ENCODE results near the gene TXNL4B. TPM values are rescaled to one million over a fixed set of nuclear protein-coding genes. Genes with fewer than 3 reads are reported as not detected.

Gene TXNL4B
- total RNA-seq, 1 experiment from 2014 or later = 9.9 TPM

- Histone ChIP-seq H3K4me1 (ENCODE audit: insufficient read depth, low read length) (no peaks in the 10 kb centered on the region; the same call in 1 of the 2 replicates), H2BK5ac (ENCODE audit: insufficient read length, low read length) (no peak overlapping the region), H2BK20ac (ENCODE audit: low read depth, low read length, poor library complexity, severe bottlenecking) (no peak overlapping the region), H3K4ac (ENCODE audit: low read depth, low read length) (no peak overlapping the region), H4K5ac (ENCODE audit: insufficient read length, low read depth, low read length) (no peak overlapping the region), H3K23ac (ENCODE audit: insufficient read length, low read depth, low read length) (no peak overlapping the region), H4K20me1 (ENCODE audit: control insufficient read depth, insufficient read depth, insufficient read length) (no peaks in the 10 kb centered on the region), H3K23me2 (ENCODE audit: insufficient read length, low read depth, low read length, poor library complexity, severe bottlenecking) (no peaks in the 10 kb centered on the region), H2AFZ (ENCODE audit: low read length) (no peak overlapping the region), H4K8ac (replicated peaks; ENCODE audit: insufficient read length, low read depth, low read length) (no peak overlapping the region), H3K56ac (ENCODE audit: insufficient read length, low read depth, low read length) (no peak overlapping the region), H4K91ac (ENCODE audit: insufficient read length, low read depth, low read length) (no peak overlapping the region), H2BK12ac (ENCODE audit: insufficient read length, low read depth, low read length) (no peak overlapping the region), H3K27ac (ENCODE audit: insufficient read length, low read depth, low read length) (no peak overlapping the region), H3K79me2 (ENCODE audit: insufficient read depth, low read length) (no peaks in the 10 kb centered on the region), H3T11ph (ENCODE audit: low read length) (no peak overlapping the region), H3K9me3 (ENCODE audit: control insufficient read depth, low read depth, low read length) (no peaks in the 10 kb centered on the region), H2AK5ac (ENCODE audit: insufficient read length, low read length) (no peak overlapping the region), H3K9ac (ENCODE audit: extremely low read depth, insufficient read length, low read length) (no peak overlapping the region), H3K14ac (ENCODE audit: insufficient read depth, low read length) (no peak overlapping the region), H2BK120ac (ENCODE audit: low read depth, low read length, poor library complexity, severe bottlenecking) (no peak overlapping the region), H3K27me3 (ENCODE audit: insufficient read depth, low read length) (no peaks in the 10 kb centered on the region), H3K79me1 (ENCODE audit: insufficient read depth, low read depth, low read length, poor library complexity, severe bottlenecking) (no peaks in the 10 kb centered on the region), H3K4me2 (ENCODE audit: insufficient read depth, insufficient read length, low read length) (no peak overlapping the region), H3K18ac (ENCODE audit: insufficient read length, low read depth, low read length) (no peak overlapping the region), H2BK15ac (ENCODE audit: low read depth, low read length) (no peak overlapping the region)
- Mint-ChIP-seq H3K36me3 (ENCODE audit: insufficient read depth in 1 of 3, low read depth in 3 of 3) (no peaks in the 10 kb centered on the region), H3K27me3 (ENCODE audit: low read depth) (no peaks in the 10 kb centered on the region; the same call in 1 of the 2 replicates), H3K4me3 (no peak overlapping the region), H3K27ac (no peak overlapping the region; a peak in 2 of 7 replicates), H3K4me1 (peaks cover 30% of the 10 kb centered on the region in 2 experiments), H3K9me3 (no peaks in the 10 kb centered on the region)
- WGBS (ENCODE audit: extremely low coverage, insufficient read length, low lambda C conversion rate) = no CpG with 5 or more reads among the region's 9 CpGs
- TF ChIP-seq CTCF (conservative IDR thresholded peaks at IDR 0.05) = no peak
- DNase-seq = no peak
Observed at GRCh38 chr16:72128701-72129100, 35.3 kb upstream of the TXNL4B start.

Measured in H9 (cell line).